HS-5 (cell line): ENCODE data around the gene TIMM13.

Experiments used
- DNase-seq: peaks from one replicate; pipeline ENCODE4 v3.0.0-alpha.2; 2012; ENCODE audit warnings: low read depth

The TIMM13 gene

DNA sequence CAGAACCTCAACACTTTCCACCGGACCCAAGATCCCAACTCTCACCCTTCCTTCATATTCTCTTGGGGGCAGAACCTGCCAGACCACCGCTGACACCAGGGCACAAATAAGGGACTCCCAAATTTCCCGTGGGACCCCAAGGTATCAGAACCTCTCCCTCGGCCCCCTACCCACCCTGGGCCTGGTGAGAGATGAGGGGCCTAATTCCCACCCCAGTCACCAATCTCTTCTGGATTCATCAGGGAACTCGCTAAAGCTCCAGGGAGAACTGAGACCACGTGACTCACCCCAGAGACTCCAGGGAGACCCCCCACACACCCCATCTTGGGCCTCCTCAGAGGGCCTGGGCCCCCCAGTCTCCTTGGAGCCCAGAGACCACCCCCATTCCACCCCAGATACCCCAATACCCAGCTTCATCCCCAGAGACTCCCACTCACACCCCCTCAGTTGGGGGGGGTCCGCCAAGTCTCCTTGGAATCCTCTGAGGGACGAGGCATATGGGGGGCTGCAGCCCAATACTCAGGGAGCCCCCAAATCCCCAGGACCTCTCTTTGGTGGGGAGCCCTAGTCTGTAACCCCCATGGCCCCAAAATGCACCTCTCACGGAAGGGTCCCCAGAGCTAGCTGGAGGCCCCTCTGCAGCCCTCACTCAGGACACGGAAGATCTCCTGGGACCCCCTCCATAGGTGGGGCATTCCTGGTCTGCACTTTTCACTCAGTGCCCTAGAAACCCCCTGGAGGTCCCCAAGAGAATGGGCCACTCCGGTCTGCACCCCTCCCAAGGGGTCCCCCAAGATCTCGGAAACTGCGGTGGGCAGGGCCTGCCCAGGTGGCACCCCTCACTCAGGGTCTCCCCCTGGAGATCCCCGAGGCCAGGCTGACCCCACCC lies 27.8 kb upstream of the TIMM13 start:
- no peak for DNase-seq

- no peak for DNase-seq
Measured at GRCh38 chr19:2454199-2454961, 27.0 kb upstream of the TIMM13 start.

- DNase-seq: no peak
Measured at GRCh38 chr19:2453431-2454025, 26.1 kb upstream of the TIMM13 start.

- DNase-seq: no peak
Measured at GRCh38 chr19:2451741-2452140, 24.4 kb upstream of the TIMM13 start.

- DNase-seq: no peak
Measured at GRCh38 chr19:2451138-2451537, 23.8 kb upstream of the TIMM13 start.

GRCh38 chr19:2449019-2449418 lies 21.6 kb upstream of the TIMM13 start:
- DNase-seq: no peak

DNA sequence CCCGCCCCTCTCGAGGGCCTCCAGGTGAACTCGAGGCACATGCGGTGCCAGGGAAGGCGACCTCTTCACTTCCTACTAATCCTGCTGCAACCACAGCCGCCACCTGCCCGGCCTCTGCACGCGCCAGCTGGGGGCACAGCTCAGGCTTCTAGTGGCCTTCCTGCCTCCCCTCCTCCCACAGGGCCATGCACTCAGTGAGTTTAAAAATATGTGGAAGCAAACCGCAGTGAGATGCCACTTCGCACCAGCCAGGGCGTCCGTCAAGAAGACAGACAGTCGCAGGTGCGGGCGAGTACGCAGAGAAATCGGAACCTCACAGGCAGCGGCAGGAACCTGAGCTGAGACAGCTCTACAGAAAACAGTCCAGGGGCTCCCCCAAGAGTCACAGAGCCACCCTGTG lies 19.0 kb upstream of the TIMM13 start:
- DNase-seq: no peak

- no peak for DNase-seq
Measured at GRCh38 chr19:2444251-2445002, 17.0 kb upstream of the TIMM13 start.

- no peak for DNase-seq
Measured at GRCh38 chr19:2443785-2444182, 16.4 kb upstream of the TIMM13 start.

- DNase-seq: no peak
Measured at GRCh38 chr19:2443116-2443784, 15.9 kb upstream of the TIMM13 start.

DNA sequence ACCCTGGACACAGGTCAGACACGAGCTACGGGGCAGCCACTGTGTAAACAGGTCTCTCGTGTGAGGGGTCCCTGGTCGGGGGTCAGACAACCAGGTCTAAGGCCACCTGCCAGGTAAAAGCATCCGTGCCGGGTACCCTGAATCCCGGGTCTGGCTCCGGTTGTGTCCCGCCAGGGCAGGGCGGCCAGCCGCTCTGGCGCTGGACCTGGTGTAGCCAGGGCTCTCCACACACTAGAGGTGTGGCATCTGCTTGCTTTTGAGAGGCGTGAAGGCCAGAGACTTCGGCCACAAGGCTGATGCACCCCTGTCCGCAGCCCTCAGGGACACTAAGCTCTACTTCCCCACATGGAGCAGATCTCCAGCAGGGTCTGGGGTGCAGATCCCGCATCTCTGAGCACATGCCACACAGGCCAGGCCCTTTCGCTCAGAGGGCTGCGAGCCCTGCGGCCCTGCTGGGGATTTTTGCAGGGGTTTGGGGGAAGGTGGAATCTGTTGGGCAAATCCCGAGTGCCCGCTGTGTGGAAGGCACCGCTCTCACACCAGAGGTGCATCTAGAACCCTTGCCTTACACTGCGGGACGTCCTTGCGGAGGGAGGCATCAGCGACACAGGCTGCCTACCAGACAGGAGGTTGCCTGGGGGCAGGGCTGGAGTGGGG lies 13.8 kb upstream of the TIMM13 start:
- DNase-seq: no peak

- no peak for DNase-seq
Measured at GRCh38 chr19:2440515-2440914, 13.1 kb upstream of the TIMM13 start.

GRCh38 chr19:2438178-2438577 lies 10.8 kb upstream of the TIMM13 start:
- no peak for DNase-seq

GRCh38 chr19:2436926-2437325 lies 9.5 kb upstream of the TIMM13 start:
- no peak for DNase-seq

- no peak for DNase-seq
Measured at GRCh38 chr19:2436384-2436783, 9.0 kb upstream of the TIMM13 start.

DNA sequence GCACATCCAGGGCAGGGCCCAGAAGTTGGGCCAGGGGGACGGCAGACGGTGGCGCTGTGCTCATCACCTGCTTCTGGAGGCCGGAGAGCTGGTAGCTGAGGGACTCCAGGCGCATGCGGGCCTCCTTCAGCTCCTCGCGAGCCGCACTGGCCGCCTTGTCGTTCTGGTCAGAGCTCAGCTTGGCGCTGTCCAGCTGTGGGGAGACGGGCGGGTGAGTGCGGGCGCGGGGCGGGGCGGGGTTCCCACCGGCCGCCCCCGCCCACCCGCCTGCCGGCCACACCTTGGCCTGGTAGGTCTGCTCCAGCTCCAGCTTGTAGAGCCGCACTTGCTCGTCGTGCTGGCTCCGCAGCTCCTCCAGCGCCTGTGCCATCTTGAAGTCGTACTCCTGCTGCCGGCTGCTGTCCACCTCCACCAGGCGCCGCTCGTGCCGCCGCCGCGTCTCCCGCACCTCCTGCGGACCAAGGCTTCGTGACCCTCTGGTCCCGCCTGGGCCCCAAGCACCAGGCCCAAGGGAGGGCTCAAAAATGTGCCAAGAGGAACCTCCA lies 7.4 kb upstream of the TIMM13 start:
- no peak for DNase-seq

DNA sequence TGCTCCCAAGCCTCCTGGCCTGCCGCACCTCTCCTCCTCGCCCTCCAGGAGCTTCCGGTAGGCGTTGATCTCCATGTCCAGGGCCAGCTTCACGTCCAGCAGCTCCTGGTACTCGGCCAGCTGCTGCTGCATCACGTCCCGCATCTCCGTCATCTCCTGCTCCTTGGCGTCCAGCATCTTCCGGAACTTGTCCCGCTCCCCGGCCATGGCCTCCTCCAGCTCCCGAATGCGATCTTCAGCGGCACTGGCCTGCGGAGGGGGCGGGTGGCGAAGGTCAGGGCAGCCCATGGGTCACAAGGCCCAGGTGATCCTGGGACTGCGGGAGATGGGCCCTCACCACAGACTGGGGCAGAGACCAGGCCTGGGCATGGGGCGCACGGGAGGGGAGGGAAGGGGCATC lies 6.9 kb upstream of the TIMM13 start:
- DNase-seq: no peak

DNA sequence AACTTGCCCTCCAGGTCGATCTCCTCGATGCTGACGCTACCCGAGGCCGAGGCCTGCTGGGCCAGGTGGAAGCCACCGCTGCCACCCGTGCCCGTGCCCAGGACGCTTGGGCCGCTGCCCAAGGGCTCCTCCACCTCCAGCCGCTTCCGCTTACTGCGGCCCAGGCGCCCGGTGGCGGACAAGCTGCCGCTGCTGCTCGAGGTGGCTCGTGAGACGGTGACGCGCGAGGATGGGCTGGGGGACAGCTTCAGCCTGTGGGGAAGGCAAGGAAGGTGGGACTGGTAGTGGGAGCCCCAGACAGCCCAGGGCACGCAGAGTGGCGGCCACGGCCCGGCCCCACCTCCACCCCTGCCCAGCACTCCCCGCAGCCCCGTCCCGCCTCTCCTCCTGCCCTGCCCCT lies 6.5 kb upstream of the TIMM13 start:
- no peak for DNase-seq

- no peak for DNase-seq
Measured at GRCh38 chr19:2432131-2432848, 4.9 kb upstream of the TIMM13 start.
